GF-D8 (cell line): ENCODE data around the gene FRMD4A.

Experiments
- DNase-seq: peaks from one replicate; lab custom pipeline; 2025; lab: John Stamatoyannopoulos, UW

FRMD4A gene

DNA sequence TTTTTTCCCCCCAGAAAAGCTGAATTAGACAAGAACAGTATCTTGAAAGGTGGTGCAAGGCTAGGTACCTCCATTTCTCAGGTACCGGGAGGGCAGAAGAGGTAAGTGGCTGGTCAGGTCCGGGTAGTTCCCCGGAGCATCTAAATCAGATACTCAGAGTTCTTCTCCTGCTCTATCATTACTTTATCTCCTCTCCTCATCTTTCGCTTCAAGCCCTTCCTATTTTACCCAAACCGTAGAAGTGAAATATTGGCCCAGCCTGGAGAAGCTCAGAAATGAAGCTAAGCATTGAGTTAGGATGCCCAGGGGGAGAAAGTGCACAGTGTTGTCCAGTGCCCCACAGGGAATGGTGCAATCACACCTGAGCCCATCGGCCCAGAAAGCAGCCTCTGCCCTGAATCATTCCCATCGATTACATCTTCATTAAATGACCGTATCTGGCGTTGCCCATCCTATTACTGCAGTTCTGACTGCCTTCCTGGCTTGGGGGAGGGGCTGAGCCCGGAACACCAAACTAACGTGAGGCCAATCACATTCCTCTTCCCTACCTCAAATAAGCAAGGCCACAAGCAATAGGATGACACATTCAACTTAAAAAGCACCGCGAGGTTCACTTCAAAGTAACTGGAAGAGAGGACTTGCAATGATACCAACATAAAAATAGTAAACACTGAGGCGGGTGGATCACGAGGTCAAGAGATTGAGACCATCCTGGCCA lies 627.5 kb downstream of the FRMD4A start:
- no peak for DNase-seq

DNA sequence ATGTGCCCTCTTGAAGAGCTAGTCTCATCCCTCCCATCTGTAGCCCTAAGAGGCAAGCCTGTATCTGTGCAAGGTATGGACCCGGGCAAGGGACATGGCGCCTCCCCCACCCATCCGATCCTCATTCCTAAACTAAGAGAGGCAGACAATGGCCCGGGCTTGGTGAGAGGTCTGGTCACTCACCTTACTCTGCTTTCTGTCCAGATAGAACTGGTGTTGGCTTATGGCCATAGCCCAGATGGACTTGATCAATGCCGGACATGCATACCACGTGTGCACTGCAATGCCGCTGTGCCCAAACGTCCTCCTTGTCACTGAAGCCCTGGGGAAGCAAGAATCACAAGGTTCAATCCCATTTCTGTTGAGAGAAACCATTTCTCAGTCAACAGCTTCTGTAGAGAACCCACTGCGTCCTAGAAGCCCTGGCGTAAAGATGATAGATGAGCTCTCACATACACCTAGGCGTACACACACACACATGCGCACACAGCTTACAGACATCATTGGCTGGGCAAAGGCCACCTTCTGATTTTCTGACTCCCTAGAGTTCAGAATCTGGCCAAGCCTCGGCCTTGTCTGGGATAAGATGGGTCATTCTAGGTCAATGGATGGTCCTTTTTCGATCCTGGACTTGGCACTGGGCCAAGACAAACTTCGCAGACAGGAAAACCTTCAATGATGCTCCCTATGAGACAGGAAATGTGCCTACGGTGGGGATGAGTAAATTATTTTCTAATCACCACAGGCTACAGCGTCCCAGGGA lies 629.4 kb downstream of the FRMD4A start:
- no peak for DNase-seq

DNA sequence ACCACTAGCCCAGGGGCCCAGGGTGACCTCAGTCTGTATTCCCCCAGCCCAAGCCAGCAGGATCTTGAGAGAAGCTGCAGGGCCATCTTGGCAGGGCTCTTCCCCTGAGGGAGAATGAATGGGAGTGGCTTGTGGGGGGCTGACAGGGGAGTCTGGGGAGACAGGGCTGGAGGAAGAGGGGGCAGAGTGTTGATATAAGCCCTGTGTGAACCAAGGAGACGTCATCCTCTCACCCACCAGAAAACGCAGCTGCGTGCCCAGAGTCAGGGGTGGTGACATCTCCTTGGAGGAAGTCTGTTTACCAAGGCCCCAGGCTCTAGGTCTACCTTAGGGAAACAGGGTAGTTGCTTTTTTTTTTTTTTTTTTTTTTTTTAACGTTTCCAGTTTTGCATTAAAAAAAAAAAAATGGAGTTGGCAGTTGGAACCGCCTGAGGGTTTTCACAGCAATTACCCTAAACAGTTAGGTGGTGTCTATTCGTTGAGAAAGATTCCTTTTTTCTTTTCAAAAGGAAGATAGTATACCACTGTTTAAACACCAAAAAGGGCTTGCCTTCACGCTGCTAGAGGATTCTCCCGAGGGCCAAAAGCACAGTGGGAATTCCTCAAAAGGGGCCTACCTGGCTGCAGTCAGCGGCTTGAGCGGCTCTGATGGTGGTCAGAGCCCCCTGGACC lies 630.1 kb downstream of the FRMD4A start:
- no peak for DNase-seq

DNA sequence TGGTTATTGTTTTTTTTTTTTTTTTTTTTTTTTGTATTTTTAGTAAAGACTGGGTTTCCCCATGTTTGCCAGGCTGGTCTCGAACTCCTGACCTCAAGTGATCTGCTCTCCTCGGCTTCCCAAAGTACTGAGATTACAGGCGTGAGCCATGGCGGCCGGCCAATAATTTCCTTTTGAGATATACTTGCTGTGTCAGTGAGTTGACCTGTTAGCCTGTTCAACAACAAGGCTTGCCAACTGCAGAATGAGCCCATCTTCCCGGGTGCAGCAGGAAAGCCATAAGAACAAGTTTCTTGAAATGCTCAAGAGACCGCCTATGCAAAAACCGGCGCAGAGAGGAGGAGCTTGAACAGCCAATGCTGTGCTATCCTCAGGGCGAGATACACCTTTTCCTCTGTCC lies 631.5 kb downstream of the FRMD4A start:
- no peak for DNase-seq

DNA sequence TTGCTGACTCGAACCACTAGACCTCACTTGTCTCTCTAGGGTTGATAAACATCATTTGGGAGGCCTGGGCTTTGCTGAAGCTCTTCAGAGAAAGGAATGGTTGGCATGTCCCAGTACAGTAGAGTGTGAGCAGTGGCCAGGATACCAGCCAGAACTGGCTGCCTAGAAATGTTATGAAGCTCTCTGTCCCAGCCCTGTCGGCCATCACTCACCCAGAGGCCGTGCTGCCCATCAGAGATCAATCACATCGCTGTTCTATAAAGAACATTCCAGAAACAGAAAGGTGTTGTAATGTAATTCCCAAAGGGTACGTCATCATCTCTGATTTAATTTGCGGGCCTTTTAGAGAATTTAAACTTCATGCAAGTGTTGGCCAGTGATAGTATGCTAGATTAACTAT lies 632.5 kb downstream of the FRMD4A start:
- no peak for DNase-seq

DNA sequence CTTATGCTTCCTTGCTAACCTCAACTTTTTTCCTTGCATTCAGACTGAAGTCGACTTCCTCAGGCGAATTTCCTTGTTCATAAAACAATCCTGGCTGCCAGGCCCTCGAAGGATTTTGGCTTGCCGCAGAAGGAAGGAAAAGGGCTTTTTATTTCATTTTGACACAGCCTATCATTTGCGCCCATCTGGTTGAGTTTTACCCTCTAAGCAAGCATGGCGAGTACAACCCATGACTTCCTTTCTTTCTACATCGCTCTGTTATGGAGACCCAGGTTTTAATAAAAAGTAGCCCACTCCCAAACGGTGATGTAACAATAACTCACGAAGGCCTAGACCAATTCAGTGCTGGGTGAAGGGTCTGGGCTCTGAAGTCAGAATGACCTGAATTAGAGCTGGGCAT lies 634.7 kb downstream of the FRMD4A start:
- DNase-seq = no peak

DNA sequence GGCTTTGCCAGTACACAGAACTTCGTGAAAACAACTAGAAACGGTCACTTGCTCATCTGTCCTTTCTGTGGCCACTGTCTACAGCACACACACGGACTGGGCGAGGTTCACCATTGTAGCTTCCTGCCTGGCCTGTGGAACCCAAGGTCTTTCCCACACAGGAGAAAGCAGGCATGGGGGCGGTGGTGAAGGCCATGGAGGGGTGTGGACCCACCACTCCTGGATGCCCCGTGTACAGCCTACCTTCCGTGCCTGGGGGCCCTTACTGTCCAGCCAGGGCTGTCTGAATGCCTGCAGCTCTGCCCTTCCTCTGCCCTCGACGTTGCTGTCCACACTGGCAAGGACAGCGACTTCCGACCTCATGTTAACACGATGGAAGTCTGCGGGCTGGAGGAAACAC lies 635.1 kb downstream of the FRMD4A start:
- DNase-seq = no peak

DNA sequence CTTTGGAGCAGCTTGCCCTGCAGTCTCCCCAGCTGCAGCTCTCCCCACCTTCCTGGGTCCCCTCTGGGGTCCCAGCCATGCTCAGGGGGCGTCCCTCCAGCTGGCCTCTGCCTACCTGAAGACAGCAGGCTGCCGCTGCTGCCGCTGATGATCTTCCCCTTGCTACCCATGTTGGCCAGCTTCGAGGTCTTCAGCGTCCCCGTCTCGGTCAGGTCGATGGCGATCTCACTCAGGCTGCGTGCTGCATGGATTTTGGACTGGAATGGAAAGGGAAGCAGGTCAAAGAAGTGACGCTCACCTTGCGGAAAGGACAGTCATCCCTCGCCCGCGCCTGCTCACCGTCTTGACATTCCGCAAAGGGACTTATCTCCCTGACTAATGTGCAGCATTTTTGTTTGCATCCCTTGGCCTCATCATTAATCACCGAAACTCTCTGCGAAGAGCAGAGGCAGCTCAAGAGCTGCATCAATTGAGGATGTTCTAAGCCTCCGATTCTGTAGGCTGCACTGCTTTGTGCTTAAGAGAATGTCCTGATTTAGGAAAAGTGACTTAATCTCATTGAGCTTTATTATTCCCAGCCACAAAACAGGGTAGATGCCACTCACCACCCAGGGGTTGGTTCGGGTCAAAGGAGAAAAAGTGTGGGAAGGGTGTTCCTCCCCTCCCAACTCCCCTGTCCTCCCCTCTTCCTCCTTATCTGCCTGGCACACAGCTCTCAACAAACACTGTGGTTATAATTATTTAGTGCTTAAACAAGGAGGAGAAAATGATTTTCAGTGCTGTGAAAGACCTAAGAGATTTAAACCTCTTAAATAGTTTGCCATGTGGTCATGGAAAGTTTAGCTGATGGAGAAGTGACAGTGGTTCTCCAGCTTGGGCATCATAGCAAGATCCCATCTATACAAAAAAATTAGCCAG lies 636.7 kb downstream of the FRMD4A start:
- no peak for DNase-seq

DNA sequence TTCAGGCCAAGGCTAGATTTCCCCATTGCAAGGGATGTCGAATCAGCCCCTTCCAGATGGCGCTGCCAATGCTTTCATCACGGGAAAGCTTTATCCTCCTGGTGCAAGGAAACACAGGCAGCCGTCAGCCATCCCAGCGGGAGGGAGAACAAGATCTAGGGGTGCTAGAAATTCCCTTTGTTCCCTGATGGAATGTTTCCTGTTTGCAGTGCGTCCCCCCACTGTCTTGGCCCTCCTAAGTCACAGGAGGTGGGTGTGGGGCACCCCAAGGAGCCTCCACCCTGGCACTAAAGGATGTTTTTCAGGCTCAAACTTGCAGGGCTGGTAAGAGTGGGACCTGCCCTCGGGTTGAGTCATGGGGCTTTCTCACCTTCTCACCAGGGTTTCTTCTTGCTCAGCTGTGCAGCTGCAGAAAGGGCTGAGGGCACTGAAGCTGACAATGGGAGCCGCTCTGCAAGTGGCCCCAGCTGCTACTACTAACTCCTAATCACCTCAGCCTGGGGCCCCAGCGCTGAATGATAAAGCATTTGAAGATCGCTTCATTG lies 640.4 kb downstream of the FRMD4A start:
- DNase-seq = no peak

DNA sequence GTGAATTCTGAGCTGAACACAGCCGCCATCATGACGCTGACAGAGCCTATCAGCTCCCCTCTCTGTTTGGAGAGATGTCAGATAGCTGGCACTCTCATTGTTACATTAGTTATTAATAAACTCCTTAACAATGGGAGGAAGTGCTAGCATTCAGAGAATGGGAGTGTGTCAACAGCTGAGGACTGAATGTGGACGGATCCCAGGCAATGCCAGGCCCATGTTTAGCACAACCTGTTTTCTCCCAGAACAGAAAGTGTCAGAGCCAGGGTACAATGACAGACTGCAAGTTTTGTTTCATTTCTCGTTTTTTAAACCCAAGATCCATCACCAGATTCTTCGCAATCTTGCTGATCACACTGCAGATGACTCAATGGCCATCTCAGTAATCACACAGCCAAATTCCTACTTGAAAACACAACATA lies 644.4 kb downstream of the FRMD4A start:
- no peak for DNase-seq

DNA sequence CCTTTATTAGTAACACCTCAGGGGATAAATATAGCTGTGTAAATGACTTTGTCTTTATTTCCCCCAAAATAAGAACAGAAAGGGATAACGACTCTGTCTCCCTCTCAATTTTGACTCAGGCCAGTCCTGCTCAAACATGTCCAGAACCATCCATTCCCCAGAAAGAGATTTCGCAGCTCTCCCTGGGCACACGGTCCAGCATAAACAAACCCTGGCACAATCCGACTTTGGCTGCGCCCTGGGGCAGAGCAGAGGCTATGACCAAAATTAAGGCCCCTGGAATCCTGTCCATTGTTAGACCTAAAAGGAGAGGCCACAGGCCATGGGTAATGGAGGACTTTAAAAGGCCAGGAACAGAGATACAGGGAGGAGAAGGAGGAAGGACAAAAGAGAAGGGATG lies 644.8 kb downstream of the FRMD4A start:
- no peak for DNase-seq

DNA sequence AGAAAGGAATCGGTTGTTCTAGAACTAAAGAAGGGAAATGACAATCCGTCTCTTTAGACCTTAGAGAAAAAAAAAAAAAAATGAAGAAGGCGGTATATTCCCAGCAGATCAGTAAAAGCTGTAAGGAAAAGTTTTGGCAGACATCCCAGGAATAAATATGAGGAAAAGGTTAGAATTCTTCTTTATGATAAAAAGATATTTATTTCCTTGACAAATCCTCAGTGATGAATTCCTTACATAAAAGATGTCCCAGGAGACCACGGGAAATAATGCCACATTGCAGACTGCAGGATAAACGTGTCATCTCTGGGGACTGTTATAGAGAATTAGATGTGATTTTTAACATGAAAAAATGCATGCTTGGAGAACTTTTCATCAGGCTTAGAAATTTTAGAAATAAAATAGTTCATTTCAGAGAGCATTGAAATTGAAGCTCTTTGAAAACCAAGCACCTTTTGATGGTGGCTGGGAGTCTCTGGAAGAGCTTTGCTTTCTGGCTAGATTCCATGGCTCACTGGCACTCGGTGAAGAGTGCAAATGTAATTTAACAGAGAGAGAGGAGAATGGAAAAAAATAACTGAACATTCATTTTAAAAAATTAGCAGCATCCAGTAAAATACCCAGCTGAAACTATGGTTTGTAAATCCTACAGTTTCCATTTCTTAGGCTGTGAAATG lies 645.8 kb downstream of the FRMD4A start:
- DNase-seq = no peak

DNA sequence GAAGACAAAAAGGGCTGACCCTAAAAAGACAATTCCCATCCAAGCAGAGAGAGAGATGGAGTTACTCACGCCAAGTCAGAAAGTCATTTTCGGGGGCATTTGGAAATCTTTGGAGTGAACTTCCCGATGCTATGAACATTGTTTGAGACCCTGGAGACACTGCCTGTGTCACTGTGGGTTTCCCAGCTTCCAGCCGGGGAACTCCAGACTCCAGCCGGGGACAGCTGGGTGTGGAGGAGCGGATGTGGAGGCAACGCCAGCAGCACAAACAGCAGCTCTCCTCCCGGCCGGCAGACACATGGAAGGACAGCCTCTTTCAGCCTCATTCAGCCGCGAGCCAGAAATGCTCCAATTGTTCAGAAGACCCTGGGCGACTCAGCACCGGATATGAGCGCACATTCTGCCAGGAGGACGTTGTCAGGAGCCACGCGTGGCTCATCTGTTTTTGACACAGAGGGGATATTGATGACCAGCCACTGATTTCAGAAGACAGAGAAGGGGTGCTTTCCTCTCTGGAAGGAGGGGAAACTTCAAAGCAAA lies 646.4 kb downstream of the FRMD4A start:
- DNase-seq = no peak

DNA sequence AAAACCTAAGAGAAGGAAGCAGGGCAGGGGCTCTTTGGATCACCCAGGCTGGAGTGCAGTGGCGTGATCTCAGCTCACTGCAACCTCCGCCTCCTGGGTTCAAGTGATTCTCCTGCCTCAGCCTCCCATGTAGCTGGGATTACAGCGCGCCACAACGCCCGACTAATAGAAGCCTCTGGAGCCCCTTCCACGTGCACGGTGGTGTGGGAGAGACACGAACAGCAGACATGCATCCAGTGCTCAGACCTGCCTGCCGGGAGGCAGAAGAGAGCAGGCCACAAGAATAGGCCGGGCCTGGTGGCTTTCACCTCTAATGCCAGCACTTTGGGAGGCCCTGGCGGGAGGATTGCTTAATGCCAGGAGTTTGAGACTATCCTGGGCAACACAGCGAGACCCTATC lies 647.7 kb downstream of the FRMD4A start:
- DNase-seq = no peak

DNA sequence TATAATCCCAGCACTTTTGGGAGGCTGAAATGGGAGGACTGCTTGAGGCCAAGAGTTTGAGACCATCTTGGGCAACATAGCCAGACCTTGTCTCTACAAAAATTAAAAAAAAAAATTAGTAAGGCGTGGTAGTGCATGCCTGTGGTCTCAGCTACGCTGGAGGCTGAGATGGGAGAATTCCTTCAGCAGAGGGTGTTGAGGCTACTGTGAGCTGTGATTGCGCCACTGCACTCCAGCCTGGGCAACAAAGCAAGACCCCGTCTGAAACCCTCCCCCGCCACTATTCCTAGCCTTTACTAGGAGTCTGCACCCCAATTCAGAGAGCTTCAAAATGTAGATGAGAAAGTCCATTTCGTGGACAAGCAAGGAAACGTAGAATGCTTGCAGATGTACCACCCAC lies 648.8 kb downstream of the FRMD4A start:
- DNase-seq = no peak

DNA sequence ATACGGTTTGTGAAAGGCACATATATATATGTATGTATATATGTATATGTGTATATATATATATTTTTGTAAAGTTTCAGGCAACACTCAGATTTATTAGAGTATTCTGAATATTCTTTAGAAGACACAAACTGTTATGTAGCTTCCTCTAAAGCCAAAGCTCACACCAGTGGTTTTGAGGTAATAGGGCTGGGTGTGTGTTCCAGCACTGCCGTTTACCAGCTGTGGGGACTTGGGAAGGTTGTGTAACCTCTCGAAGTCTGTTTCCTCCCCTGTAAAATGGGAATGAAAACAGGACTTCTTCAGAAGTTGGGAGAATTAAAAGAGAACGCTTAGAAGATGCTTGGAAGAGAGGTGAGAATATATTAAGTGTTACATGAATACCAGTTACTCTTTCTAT lies 649.2 kb downstream of the FRMD4A start:
- DNase-seq = no peak

DNA sequence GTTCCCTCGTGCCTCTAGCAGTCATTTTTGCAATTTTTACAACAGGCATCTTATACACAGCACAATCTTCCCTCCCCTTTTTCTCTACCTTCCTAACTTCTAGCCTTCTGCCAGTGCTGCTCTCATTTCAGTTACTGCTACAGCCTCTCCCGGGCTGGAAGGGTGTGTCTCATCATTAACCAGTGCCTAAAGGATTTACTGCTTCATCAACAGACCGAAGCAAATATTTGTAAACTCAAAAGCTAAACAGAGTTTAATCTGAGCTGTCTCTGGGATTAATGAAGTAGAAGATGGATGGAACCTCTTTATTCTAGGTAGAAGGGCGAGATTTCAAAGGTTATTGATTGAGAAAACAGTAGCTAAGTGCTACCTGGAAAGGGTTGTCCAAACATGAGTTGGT lies 649.6 kb downstream of the FRMD4A start:
- DNase-seq = no peak

DNA sequence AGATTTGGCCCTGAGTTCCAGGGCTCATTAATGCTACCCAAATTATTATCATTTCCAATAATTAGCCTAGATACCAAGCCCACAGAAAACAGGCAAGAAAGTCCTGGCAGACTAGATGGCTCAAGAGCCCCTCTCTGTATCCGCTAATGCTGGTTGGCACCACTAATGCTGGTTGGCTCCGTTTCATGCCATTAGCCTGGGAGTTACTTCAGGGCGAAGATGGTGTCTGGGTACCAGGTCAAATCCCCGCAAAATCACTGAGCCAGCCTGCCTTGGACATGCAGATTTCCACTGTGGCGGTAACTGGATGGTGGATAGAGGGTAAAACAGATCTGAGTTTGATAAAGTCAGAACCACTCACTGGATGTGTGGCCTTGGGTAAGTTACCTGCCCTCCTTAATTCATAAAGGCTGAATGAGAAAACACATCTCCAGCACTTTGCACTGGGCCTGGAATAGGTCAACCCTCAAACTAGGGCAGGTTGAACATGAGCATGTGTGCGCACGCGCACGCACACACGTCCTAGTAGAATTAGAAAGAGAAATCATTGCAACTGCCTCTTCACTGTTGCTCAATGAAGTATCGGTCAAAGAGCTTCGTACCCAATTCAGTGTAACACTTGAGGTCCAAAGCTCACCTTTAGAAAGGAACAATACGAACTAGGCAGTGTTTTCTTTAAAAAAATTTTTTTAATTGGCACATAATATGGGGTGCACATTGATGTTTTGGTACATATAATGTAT lies 652.5 kb downstream of the FRMD4A start:
- DNase-seq = no peak

DNA sequence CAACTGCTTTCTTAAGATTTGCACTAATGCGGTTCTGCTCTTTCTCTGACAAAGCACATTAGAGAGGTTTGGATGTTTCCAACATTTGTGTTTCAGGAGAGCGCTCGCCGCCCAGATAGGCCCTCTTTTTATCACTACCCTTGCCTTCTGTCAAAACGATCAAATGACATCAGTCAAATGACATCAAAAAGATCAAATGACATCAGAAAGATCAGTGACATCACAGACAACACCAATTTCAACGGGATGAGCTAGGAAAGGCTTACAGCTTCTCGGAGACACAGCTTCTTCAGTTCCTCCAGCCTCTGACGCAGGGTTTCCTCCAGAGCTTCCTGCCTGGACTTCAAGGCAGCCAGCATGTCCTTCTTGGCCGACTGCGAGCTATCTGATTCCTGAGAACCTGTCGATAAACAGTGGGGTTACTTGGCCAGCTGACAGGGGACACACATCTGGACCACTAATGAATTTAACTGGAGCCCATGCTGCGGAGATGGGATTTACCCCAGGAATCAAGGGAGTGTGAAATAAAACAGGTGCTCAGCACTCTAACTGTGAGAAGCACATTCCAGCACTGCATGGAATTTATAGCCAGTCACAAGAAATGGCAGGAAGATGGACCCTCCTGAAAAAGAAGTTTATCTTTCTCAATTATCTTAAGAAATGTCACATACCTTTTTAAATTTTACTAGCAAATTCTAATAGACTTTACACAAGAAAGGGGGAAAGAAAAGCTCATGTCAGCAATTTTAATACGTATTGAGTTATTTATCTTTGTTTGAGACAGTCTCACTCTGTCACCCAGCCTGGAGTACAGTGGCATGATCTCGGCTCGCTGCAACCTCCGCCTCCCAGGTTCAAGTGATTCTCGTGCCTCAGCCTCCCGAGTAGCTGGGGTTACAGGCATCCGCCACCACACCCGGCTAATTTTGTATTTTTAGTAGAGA lies 655.8 kb downstream of the FRMD4A start:
- no peak for DNase-seq
